ENCODE measurements around the gene CNPY1.

CNPY1 gene

GRCh38 chr7:155469311-155470185 is 76.8 kb downstream of the CNPY1 start:
- DNase-seq (ENCODE audit: insufficient read length, low spot score) (no peak), FAIRE-seq (peak; percentile 44)

GRCh38 chr7:155468785-155469148 is 77.6 kb downstream of the CNPY1 start:
- DNase-seq (ENCODE audit: insufficient read length, low spot score) (no peak), FAIRE-seq (no peak)

GRCh38 chr7:155467846-155468784 is 78.2 kb downstream of the CNPY1 start:
- DNase-seq (ENCODE audit: insufficient read length, low spot score), result no peak
- FAIRE-seq, result no peak

GRCh38 chr7:155466814-155467733 is 79.3 kb downstream of the CNPY1 start:
- peak; percentile 73 for FAIRE-seq

GRCh38 chr7:155466142-155466813 is 80.1 kb downstream of the CNPY1 start:
- FAIRE-seq (no peak), DNase-seq (ENCODE audit: insufficient read length, low spot score) (no peak)

More at GRCh38 chr7:155466814-155467733, 79.3 kb downstream of the CNPY1 start:
- DNase-seq (ENCODE audit: insufficient read length, low spot score), result no peak

- no peak for FAIRE-seq
- no peak for DNase-seq (ENCODE audit: insufficient read length, low spot score)
Observed at GRCh38 chr7:155465761-155466141, 80.6 kb downstream of the CNPY1 start.

GRCh38 chr7:155464948-155465739 is 81.2 kb downstream of the CNPY1 start:
- DNase-seq (ENCODE audit: insufficient read length, low spot score) (no peak), FAIRE-seq (no peak)

GRCh38 chr7:155464183-155464582 is 82.2 kb downstream of the CNPY1 start:
- DNase-seq (ENCODE audit: insufficient read length, low spot score), result no peak
- FAIRE-seq, result no peak

GRCh38 chr7:155463114-155463811 is 83.1 kb downstream of the CNPY1 start:
- no peak for FAIRE-seq
- no peak for DNase-seq (ENCODE audit: insufficient read length, low spot score)

- no peak for DNase-seq (ENCODE audit: insufficient read length, low spot score)
- FAIRE-seq, result no peak
Observed at GRCh38 chr7:155462163-155462735, 84.1 kb downstream of the CNPY1 start.

- DNase-seq (ENCODE audit: insufficient read length, low spot score) (no peak), FAIRE-seq (no peak)
Observed at GRCh38 chr7:155461631-155462030, 84.7 kb downstream of the CNPY1 start.

GRCh38 chr7:155460926-155461613 is 85.3 kb downstream of the CNPY1 start:
- FAIRE-seq, result no peak
- no peak for DNase-seq (ENCODE audit: insufficient read length, low spot score)

- FAIRE-seq (no peak), DNase-seq (ENCODE audit: insufficient read length, low spot score) (no peak)
Observed at GRCh38 chr7:155459700-155460461, 86.5 kb downstream of the CNPY1 start.

- FAIRE-seq (no peak), DNase-seq (ENCODE audit: insufficient read length, low spot score) (no peak)
Observed at GRCh38 chr7:155458878-155459699, 87.3 kb downstream of the CNPY1 start.

GRCh38 chr7:155458111-155458877 is 88.1 kb downstream of the CNPY1 start, which contains the start of gene EN2:
Gene EN2 (plus strand): TSS chr7:155458129. CDS start chr7:155458378, 249 bp downstream.
- no peak for DNase-seq (ENCODE audit: insufficient read length, low spot score)

More at GRCh38 chr7:155458111-155458877, 88.1 kb downstream of the CNPY1 start, which contains the start of gene EN2:
- no peak for FAIRE-seq

All from GM19239 (cell line).